Measurements from ENCODE around the gene PARL.

DNA sequence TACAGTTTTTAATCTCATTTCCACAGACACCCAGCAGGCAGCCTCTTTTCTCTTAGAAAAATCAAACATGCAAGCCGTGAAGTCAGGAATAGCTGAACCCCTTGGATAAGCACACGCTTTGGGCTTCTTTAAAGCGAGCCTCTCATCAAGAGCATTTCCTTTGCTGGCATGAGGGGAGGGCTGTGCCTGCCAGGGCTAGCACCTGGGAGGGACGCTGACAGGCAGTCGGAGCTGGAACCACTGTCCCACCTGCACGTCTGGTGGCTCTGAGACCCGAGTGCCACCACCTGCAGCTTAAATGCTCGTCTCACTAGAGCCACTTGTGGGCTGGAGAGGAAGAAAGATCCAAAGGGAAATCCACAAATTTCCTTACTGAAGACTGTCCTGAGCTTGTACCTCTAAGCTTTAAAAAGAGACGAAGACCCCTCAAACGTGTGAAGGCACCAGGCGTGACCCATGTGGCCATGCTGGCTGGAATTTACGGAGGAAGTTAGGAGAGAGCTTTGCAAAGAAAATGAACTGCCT is 68.7 kb downstream of the PARL start:
- TF ChIP-seq PHTF2 (CRISPR knock-in tag; IDR thresholded peaks at IDR 0.05) (no peak), POLR2A (conservative IDR thresholded peaks at IDR 0.05) (no peak), ZNF586 (CRISPR knock-in tag; conservative IDR thresholded peaks at IDR 0.05) (no peak), PKNOX1 (IDR thresholded peaks at IDR 0.05) (no peak), POLR2AphosphoS5 (IDR thresholded peaks at IDR 0.05; ENCODE audit: control insufficient read depth, insufficient read depth, low read depth, low read length) (no peak), NFIC (IDR thresholded peaks at IDR 0.05) (no peak), ZNF121 (CRISPR knock-in tag; conservative IDR thresholded peaks at IDR 0.05) (no peak), SRSF9 (IDR thresholded peaks at IDR 0.05; ENCODE audit: borderline replicate concordance, low read depth, low read length) (no peak), SMARCB1 (IDR thresholded peaks at IDR 0.05; ENCODE audit: insufficient read length, low read depth) (no peak), SMAD1 (IDR thresholded peaks at IDR 0.05; ENCODE audit: low read depth, low read length, partially characterized antibody) (no peak), SRSF7 (optimal IDR thresholded peaks at IDR 0.05; ENCODE audit: low read depth, low read length) (no peak), HLTF (IDR thresholded peaks at IDR 0.05) (no peak), KLF1 (tag; IDR thresholded peaks at IDR 0.05) (no peak)
